Omental fat pad (tissue), 4 donors: ENCODE measurements around the gene ACOX1. TPM values are rescaled to one million over a fixed set of nuclear protein-coding genes. Genes with fewer than 3 reads are reported as not detected.

Source experiments
- ATAC-seq: fragments of 150-250 bp; one replicate; pipeline ENCODE4 v1.9.1; 2016; ENCODE audit warnings: mild to moderate bottlenecking, moderate library complexity; ENCODE audit not compliant: low FRiP score
- DNase-seq: peaks from one replicate; pipeline ENCODE4 v3.0.0-alpha.2; 2019; ENCODE audit warnings: low spot score
- total RNA-seq, 4 donors: library from RNA; depleted of rRNA; stranded (reverse); fragments of >200 nt; gene quantifications; one replicate each; pipeline ENCODE4 v1.1.0, GENCODE V29; 2016
- TF ChIP-seq, protein P1 (sequence below), 3 donors: fragments of 450-650 bp; IDR thresholded peaks; one replicate each; pipeline ENCODE4 v1.5.1; 2016 to 2017; ENCODE audit warnings: antibody characterized with exemption in 3 of 3, mild to moderate bottlenecking in 3 of 3, moderate library complexity in 2 of 3

Gene ACOX1
- total RNA-seq, 4 donors from 2014 or later, result 63.7 to 176 (median 123) TPM

DNA sequence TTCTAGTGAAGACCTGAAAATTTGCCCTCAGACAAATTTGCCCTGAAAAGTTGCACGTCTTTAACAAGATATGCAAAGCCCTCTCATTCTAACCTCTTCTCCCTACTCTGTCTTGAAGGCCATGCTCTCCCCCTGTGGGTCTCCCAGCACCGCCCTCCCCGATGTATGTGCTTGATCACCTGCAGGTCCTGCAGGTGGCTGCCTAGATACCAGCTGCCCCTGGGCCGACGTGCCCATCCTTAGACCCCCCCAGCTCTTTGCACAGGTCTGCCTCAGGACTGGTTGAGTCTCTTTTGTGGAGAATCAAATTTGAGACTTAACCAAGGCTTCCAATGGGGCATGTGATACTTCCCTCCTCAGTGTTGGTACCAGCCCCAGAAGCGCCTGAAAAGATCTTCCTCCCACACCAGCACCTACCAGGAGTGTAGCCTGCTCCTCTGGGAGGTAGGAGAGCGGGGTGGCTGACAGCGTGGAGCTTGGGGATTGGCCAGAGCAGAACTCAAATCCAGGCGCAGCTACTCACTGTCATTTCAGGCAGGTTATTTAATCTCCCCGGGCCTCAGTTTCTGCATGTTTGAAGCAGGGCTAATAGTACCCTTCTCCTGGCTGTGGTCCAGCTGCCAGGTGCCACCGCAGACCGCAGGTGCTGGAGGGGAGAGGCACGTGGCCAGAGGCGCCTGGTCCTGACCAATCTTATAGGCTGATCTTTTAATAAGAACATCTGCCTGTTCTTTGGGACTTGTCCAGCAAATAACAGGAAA, 69.7 kb downstream of the ACOX1 start:
- ATAC-seq (no peak), DNase-seq (no peak)
- TF ChIP-seq, protein P1, sequence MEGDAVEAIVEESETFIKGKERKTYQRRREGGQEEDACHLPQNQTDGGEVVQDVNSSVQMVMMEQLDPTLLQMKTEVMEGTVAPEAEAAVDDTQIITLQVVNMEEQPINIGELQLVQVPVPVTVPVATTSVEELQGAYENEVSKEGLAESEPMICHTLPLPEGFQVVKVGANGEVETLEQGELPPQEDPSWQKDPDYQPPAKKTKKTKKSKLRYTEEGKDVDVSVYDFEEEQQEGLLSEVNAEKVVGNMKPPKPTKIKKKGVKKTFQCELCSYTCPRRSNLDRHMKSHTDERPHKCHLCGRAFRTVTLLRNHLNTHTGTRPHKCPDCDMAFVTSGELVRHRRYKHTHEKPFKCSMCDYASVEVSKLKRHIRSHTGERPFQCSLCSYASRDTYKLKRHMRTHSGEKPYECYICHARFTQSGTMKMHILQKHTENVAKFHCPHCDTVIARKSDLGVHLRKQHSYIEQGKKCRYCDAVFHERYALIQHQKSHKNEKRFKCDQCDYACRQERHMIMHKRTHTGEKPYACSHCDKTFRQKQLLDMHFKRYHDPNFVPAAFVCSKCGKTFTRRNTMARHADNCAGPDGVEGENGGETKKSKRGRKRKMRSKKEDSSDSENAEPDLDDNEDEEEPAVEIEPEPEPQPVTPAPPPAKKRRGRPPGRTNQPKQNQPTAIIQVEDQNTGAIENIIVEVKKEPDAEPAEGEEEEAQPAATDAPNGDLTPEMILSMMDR (IDR thresholded peaks at IDR 0.05), result no peak

- TF ChIP-seq, protein P1 (IDR thresholded peaks at IDR 0.05), result no peak
- no peak for ATAC-seq
- no peak for DNase-seq
These were observed 70.8 kb downstream of the ACOX1 start for GRCh38 chr17:75908201-75908600.

- TF ChIP-seq, protein P1 (IDR thresholded peaks at IDR 0.05), result no peak
- ATAC-seq, result no peak
These were observed 72.7 kb downstream of the ACOX1 start for GRCh38 chr17:75906143-75906884.

DNA sequence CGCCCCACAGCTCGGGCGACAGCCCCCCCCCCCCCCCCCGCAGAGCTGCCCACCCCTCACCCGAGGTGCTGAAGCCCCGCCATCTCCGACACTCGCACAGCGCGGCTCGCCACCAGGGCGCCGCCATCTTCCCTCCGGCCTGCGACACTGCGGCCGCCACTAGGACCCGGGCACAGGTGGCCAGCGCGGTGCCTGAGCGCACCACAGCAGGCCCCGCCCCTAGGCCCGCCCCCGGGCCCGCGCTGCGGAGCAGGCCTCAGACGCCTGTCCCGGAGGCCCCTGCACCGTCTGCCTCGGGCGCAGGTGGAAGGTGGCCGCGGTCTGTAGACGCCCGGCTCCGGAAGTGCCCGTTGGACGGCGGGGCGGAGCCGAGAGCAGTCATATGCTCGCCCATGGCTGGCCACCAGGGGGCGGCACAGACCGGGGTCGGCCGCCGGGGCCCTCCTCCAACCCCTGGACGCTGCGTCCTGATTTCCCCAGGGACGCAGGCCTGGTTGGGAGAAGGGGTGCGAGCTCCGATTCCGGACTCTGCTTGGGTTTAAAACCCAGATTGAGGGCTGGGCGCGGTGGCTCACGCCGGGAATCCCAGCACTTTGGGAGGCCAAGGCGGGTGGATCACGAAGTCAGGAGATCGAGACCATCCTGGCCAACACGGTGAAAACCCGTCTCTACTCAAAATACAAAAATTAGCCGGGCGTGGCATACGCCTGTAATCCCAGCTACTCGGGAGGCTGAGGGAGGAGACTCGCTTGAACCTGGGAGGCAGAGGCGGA, 74.0 kb downstream of the ACOX1 start, which contains the start of gene MRPL38:
Gene MRPL38, minus strand, starts transcription at position 136 of the 773 bp plus-strand sequence. Its CDS starts 9 bp downstream, at position 127.
- ATAC-seq (peak; percentile 95), DNase-seq (peak; percentile 79)
- TF ChIP-seq, protein P1 (IDR thresholded peaks at IDR 0.05), result peak in 2 of 3 donors; percentile 95 to 99

More at GRCh38 chr17:75906143-75906884, 72.7 kb downstream of the ACOX1 start:
- no peak for DNase-seq

DNA sequence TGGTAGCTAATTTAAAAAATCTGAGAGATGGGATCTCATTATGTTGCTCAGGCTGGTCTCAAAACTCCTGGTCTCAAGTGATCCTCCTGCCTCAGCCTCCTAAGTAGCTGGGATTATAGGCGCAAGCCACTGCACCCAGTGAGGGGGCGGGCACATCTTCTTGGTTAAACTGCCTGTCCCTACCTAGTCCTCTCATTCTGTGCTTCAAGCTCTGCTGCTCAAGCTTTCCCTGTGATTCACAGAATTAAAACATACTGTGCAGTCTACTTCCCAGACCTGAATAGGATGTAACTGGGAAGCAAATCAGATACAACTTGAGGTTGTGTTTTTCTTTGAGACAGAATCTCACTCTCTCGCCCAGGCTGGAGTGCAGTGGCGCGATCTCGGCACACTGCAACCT, 76.6 kb downstream of the ACOX1 start:
- TF ChIP-seq, protein P1 (IDR thresholded peaks at IDR 0.05), result no peak
- no peak for ATAC-seq
- DNase-seq, result no peak

- TF ChIP-seq, protein P1 (IDR thresholded peaks at IDR 0.05), result no peak
- DNase-seq (no peak), ATAC-seq (no peak)
These were observed 77.2 kb downstream of the ACOX1 start for GRCh38 chr17:75901727-75902126.
